ENCODE results near the gene CD38.

Gene CD38

DNA sequence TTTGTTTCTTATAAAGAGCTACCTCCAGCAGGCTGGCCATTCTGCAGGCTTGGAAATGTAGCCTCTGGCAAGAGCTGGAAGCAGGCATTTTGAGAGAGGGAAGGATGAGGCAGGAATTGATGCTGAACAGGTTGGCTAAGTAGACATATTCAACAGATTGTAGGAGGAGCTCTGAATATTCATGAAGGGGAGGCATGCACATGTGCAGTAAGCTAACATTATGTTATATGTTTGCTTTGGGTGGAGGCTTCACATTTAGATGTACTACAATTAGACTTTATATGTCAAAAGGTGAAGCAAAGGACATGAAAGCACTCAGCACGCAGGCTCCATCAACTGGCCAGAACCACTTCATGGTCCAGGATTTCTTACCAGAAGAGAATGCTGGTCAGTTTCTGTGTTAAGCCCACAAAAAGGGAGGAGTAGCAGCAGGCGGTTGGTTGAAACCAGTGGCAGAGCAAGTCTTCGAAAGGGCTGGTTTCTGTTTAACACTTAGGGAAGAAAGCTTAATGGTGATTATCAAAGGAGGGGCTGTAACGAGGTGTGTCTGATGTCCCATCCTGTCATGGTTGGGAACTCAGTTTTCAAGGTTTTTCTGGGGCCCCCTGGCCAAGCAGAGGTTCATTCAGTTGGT lies 105.6 kb downstream of the CD38 start:
- no peaks in the 10 kb centered on the region for H3K36me3 ChIP-seq (ENCODE audit: control insufficient read depth, insufficient read depth, low read length)
- H3K27me3 ChIP-seq (ENCODE audit: control insufficient read depth, insufficient read depth, low read length) = no peaks in the 10 kb centered on the region
- H3K9ac ChIP-seq (ENCODE audit: low read length) = no peak overlapping the region
- H3K4me3 ChIP-seq (ENCODE audit: low read length) = no peak overlapping the region
- peaks cover 3% of the 10 kb centered on the region for H3K4me1 ChIP-seq (ENCODE audit: control insufficient read depth, insufficient read depth, low read length)
- no peak overlapping the region for H3K27ac ChIP-seq (ENCODE audit: low read depth, low read length)

DNA sequence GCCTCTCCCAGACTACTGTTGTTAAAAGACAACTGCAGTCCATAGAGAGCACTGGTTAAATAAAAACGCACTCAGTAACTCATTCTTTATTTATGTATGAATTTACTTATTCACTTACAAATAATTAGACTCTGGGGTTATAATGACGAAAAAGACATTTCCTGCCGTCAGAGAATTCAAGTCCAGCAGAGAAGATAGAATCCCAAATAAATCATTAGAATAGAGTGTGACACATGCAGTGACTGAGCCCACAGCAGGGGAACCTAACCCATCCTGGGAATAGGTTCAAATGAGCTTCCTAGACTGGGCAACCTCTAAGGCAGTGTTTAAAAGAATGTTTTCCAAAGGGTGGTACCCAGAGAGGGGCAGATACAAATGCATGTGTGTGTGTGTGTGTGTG lies 106.5 kb downstream of the CD38 start:
- Histone ChIP-seq H3K27ac (ENCODE audit: low read depth, low read length) (no peak overlapping the region), H3K27me3 (ENCODE audit: control insufficient read depth, insufficient read depth, low read length) (no peaks in the 10 kb centered on the region), H3K36me3 (ENCODE audit: control insufficient read depth, insufficient read depth, low read length) (no peaks in the 10 kb centered on the region), H3K4me1 (ENCODE audit: control insufficient read depth, insufficient read depth, low read length) (peaks cover 3% of the 10 kb centered on the region), H3K4me3 (ENCODE audit: low read length) (no peak overlapping the region), H3K9ac (ENCODE audit: low read length) (no peak overlapping the region)

DNA sequence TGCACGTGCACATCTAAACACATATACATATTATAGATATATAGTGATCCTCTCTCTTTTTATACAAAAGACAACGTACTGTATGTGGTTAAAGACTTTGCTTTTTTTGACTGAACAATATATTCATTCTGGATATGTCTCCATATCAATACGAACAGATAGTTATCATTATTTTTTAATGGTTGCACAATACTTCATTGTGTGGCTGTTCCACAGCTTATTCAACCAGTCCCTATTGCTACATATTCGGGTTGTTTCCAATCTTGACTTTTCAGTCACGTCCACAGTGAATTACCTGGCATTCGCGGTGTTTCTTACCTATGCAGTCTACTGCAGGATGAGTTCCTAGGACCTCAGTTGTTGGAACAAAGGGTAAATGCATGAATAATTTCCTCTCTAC lies 107.3 kb downstream of the CD38 start:
- Histone ChIP-seq H3K4me3 (ENCODE audit: low read length) (no peak overlapping the region), H3K4me1 (ENCODE audit: control insufficient read depth, insufficient read depth, low read length) (peaks cover 3% of the 10 kb centered on the region), H3K27ac (ENCODE audit: low read depth, low read length) (no peak overlapping the region), H3K36me3 (ENCODE audit: control insufficient read depth, insufficient read depth, low read length) (no peaks in the 10 kb centered on the region), H3K9ac (ENCODE audit: low read length) (no peak overlapping the region), H3K27me3 (ENCODE audit: control insufficient read depth, insufficient read depth, low read length) (no peaks in the 10 kb centered on the region)

DNA sequence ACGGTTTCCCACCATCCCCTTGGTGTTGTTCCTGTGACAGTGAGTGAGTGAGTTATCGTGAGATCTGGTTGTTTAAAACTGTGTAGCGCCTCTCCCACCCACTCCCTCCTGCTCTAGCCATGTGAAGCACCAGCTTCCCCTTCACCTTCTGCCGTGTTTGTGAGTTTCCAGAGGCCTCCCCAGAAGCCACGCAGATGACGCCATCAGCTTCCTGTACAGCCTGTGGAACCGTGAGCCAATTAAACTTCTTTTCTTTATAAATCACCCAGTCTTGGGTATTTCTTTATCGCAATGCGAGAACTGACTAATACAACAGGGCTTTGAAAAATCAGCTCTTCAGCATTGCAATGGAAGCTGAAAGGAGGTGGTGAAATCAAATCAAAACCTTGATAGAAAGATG lies 110.4 kb downstream of the CD38 start:
- Histone ChIP-seq H3K36me3 (ENCODE audit: control insufficient read depth, insufficient read depth, low read length) (no peaks in the 10 kb centered on the region), H3K4me3 (ENCODE audit: low read length) (no peak overlapping the region), H3K4me1 (ENCODE audit: control insufficient read depth, insufficient read depth, low read length) (no peaks in the 10 kb centered on the region), H3K9ac (ENCODE audit: low read length) (no peak overlapping the region), H3K27me3 (ENCODE audit: control insufficient read depth, insufficient read depth, low read length) (no peaks in the 10 kb centered on the region), H3K27ac (ENCODE audit: low read depth, low read length) (no peak overlapping the region)

DNA sequence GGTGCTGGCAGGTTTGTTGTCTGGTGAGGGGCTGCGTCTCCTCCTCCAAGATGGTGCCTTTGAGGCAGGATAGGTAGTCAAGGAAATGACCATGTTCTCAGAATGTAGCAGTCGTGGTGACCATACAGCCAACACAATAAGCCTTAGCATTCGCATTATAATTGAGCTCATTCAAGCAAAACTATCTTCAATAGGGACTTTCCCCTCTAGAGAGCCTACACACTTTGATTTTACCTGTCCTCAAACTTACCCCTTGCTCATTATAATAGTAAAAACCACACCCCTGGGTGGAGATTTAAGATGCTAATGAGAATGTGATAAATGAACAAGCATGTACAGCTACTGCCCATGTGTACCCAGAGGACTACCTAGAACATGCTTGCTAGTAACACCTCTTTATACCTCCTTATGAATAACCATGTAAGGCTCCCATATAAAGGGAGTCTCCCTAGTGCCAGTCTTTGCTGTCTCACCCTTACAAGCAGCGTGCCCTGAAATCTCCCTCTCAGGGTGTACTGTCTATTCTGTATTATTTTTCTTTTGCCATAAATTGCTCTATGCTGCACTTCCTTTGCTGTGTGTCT lies 112.2 kb downstream of the CD38 start:
- Histone ChIP-seq H3K9ac (ENCODE audit: low read length) (no peak overlapping the region), H3K4me3 (ENCODE audit: low read length) (no peak overlapping the region), H3K27me3 (ENCODE audit: control insufficient read depth, insufficient read depth, low read length) (no peaks in the 10 kb centered on the region), H3K36me3 (ENCODE audit: control insufficient read depth, insufficient read depth, low read length) (no peaks in the 10 kb centered on the region), H3K27ac (ENCODE audit: low read depth, low read length) (no peak overlapping the region), H3K4me1 (ENCODE audit: control insufficient read depth, insufficient read depth, low read length) (no peaks in the 10 kb centered on the region)

DNA sequence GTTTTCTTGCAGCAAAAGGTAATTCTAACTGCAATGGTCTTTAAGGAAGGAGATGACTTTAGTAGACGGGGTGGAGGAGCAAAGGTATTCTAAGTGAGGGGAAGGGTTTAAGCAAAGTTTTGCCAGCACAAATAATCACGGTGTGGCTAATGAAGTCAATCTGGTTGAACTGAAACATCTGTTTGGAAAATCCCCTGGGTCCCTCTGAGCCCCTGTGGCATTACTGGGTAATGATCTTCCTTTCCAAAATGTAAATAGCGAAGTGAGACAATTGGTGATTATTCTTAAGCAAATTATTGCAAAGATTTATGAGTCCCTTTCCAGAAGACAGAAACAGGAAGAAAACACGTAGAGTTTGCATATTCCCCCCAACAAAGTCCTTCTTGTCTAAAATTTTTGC lies 113.2 kb downstream of the CD38 start:
- Histone ChIP-seq H3K4me1 (ENCODE audit: control insufficient read depth, insufficient read depth, low read length) (no peaks in the 10 kb centered on the region), H3K27ac (ENCODE audit: low read depth, low read length) (no peak overlapping the region), H3K27me3 (ENCODE audit: control insufficient read depth, insufficient read depth, low read length) (no peaks in the 10 kb centered on the region), H3K4me3 (ENCODE audit: low read length) (no peak overlapping the region), H3K36me3 (ENCODE audit: control insufficient read depth, insufficient read depth, low read length) (no peaks in the 10 kb centered on the region), H3K9ac (ENCODE audit: low read length) (no peak overlapping the region)

DNA sequence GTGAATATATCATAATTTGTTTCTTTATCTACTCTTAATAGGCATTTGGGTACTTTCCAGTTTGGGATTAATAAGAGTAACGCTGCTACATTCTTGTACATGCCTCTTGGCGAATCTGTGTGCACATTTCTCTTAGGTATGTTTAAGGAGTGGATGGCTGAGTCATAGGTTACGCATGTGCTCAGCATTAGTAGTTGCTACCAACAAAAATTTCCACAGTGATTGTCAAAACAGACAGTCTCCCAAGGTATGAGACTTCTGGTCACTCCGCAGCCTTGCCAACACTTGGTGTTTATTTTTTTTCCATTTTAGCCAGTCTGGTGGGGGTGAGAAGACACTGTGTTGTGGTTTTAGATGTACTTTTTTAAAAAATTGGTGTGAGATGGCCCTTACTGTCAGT lies 115.8 kb downstream of the CD38 start:
- Histone ChIP-seq H3K27me3 (ENCODE audit: control insufficient read depth, insufficient read depth, low read length) (no peaks in the 10 kb centered on the region), H3K4me3 (ENCODE audit: low read length) (no peak overlapping the region), H3K4me1 (ENCODE audit: control insufficient read depth, insufficient read depth, low read length) (no peaks in the 10 kb centered on the region), H3K9ac (ENCODE audit: low read length) (no peak overlapping the region), H3K36me3 (ENCODE audit: control insufficient read depth, insufficient read depth, low read length) (no peaks in the 10 kb centered on the region), H3K27ac (ENCODE audit: low read depth, low read length) (no peak overlapping the region)

DNA sequence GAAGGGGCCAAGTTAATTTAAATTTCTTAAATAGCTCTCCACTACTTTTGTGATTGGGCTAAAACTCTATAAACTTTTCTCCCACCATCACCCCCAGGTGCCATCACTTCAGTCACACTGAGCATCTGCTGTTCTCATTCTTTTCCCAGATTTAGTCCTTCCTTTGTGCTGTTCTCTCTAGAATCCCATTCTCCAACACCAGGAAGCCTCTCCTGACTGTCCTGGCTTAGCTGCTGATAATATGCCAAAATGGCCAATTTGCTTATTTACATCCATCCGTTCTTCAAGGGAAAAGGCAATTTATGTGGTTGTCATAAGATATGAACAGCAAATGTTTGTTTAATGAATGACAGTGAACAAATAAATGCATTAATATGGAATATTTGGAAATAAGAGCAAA lies 116.3 kb downstream of the CD38 start:
- H3K4me3 ChIP-seq (ENCODE audit: low read length) = no peak overlapping the region
- no peaks in the 10 kb centered on the region for H3K36me3 ChIP-seq (ENCODE audit: control insufficient read depth, insufficient read depth, low read length)
- H3K4me1 ChIP-seq (ENCODE audit: control insufficient read depth, insufficient read depth, low read length) = no peaks in the 10 kb centered on the region
- no peaks in the 10 kb centered on the region for H3K27me3 ChIP-seq (ENCODE audit: control insufficient read depth, insufficient read depth, low read length)
- H3K27ac ChIP-seq (ENCODE audit: low read depth, low read length) = no peak overlapping the region
- H3K9ac ChIP-seq (ENCODE audit: low read length) = no peak overlapping the region

DNA sequence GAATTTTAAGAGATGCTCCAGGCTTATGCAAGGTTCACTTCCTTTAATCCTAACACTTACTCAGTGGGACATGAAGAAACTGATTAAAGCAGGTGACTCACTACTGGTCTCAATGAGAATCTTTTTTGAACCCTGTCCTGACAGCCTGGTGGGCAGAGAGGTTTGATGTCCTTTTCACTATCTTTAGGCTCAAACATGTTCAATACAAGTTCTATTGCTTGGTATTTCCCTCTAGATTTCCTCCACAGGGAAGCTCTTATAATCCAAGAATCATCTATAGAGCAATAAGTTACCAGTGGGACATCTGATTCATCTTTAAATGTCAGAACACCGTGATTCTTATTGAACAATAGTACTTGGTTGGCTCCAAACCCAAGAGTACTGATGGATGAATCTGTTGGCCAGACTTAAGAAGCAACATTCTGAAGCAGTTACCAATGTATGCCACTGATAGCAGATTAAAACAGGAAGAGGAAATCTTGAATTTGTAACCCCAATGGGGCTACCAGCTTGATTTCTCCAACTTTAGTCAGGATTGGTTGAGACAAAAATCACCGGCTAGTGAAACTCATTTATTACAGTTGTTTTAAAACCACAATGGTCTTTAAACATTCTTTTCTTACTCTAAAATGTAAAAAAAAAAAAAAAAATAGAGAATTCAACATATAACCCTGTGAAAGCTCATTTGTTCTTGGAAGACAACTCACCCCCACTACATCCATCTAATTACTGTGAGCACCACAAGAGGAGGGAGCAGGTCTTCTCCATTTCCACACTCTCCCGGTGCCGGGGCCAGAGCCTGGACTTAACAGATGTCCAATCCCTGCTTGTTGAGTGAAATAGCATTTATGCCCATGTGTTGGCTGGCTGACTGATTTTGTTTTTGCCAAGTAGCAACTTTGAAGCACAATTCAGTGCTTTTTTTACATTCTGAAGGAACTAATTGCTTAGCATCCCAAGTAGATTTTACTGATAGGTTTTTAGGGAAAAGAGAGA lies 117.1 kb downstream of the CD38 start:
- H3K27ac ChIP-seq (ENCODE audit: low read depth, low read length) = no peak overlapping the region

DNA sequence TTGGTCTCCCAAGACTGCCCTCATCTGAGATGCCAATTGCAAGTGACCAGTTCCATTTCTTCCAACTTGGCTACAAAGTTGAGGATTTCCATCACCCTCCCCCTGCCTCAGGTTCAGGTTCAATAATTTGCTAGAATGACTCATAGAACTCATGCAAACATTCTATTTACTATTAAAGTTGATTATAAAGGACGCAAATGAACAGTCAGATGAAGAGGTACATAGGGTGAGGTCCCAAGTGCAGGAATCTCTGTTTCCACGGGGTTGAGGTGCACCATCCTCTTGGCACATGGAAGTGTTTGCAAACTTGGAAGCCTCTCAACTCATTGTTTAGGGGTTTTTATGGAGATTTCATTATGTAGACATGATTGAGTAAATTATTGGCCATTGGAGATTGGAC lies 119.4 kb downstream of the CD38 start:
- Histone ChIP-seq H3K36me3 (ENCODE audit: control insufficient read depth, insufficient read depth, low read length) (no peaks in the 10 kb centered on the region), H3K9ac (ENCODE audit: low read length) (no peak overlapping the region), H3K4me1 (ENCODE audit: control insufficient read depth, insufficient read depth, low read length) (no peaks in the 10 kb centered on the region), H3K27me3 (ENCODE audit: control insufficient read depth, insufficient read depth, low read length) (no peaks in the 10 kb centered on the region), H3K4me3 (ENCODE audit: low read length) (no peak overlapping the region), H3K27ac (ENCODE audit: low read depth, low read length) (no peak overlapping the region)

More for the DNA sequence above, 117.1 kb downstream of the CD38 start:
- no peaks in the 10 kb centered on the region for H3K36me3 ChIP-seq (ENCODE audit: control insufficient read depth, insufficient read depth, low read length)
- H3K4me3 ChIP-seq (ENCODE audit: low read length) = no peak overlapping the region
- no peaks in the 10 kb centered on the region for H3K27me3 ChIP-seq (ENCODE audit: control insufficient read depth, insufficient read depth, low read length)
- no peak overlapping the region for H3K9ac ChIP-seq (ENCODE audit: low read length)
- no peaks in the 10 kb centered on the region for H3K4me1 ChIP-seq (ENCODE audit: control insufficient read depth, insufficient read depth, low read length)

DNA sequence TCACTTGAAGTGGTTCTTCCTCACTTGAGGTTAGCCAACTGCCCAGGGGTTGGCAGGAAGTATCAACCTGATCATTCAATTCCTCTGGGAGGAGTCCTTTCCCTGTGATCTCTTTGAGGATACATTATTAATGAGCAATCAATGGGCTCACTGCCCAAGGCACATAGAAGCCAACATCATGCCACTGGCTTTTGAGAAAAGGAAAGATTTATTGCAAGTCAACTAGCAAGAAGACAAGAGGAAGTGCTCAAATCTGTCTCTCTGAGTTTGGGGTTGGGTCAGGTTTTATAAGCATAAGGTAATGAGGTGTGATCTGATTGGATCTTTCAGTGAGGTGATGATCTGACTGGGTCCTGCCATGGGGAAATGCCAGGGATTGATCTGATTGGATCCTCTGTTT lies 120.8 kb downstream of the CD38 start:
- H3K27me3 ChIP-seq (ENCODE audit: control insufficient read depth, insufficient read depth, low read length) = no peaks in the 10 kb centered on the region
- H3K36me3 ChIP-seq (ENCODE audit: control insufficient read depth, insufficient read depth, low read length) = no peaks in the 10 kb centered on the region
- H3K9ac ChIP-seq (ENCODE audit: low read length) = no peak overlapping the region
- H3K27ac ChIP-seq (ENCODE audit: low read depth, low read length) = no peak overlapping the region
- no peak overlapping the region for H3K4me3 ChIP-seq (ENCODE audit: low read length)
- no peaks in the 10 kb centered on the region for H3K4me1 ChIP-seq (ENCODE audit: control insufficient read depth, insufficient read depth, low read length)

DNA sequence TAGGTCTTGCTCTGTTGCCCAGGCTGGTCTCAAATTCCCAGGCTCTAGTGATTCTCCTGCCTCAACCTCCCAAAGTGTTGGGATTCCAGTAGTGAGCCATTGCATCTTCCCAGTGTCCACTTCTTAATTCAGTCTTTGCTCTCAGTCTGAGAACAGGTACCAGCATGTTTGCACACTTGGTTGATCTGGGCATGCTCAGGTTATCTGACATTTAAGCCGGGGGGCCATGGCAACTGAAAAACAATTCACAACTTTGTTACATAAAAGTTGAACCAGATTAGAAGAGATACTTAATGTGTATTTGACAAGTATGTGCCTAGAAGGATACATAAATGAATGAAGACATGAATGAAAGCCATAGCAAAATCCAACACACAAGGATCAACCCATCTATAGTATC lies 121.4 kb downstream of the CD38 start:
- no peak overlapping the region for H3K4me3 ChIP-seq (ENCODE audit: low read length)

More for the DNA sequence above, 121.4 kb downstream of the CD38 start:
- Histone ChIP-seq H3K27ac (ENCODE audit: low read depth, low read length) (no peak overlapping the region), H3K27me3 (ENCODE audit: control insufficient read depth, insufficient read depth, low read length) (no peaks in the 10 kb centered on the region), H3K4me1 (ENCODE audit: control insufficient read depth, insufficient read depth, low read length) (no peaks in the 10 kb centered on the region), H3K9ac (ENCODE audit: low read length) (no peak overlapping the region), H3K36me3 (ENCODE audit: control insufficient read depth, insufficient read depth, low read length) (no peaks in the 10 kb centered on the region)
